Measurements from ENCODE around the gene NRXN3.

The NRXN3 gene

DNA sequence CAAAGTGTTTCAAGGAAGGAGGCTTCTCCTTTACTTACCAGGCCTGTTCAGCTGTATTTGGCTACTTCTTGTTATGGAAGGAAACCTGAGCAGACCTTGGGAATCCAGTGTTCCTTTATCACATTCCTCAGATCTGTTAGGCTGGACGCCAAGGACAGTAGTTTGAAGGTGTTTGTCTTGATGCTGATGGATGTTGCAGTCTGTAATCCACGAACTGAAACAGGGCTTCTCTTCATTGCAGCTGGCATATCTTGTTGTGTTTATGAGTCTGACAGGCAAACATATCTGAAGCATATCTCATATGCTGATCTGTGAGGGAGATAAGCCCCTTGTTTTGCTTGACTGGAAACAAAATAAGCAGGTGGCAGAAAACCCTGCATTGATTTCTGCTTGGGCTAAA lies 904.3 kb downstream of the NRXN3 start:
- H3K27me3 ChIP-seq (ENCODE audit: insufficient read depth, low read length) = no peaks in the 10 kb centered on the region
- H3K4me3 ChIP-seq (ENCODE audit: low read length) = no peak overlapping the region
- H3K36me3 ChIP-seq (ENCODE audit: insufficient read depth, low read length) = no peaks in the 10 kb centered on the region
- 0 out of 2 replicates have a peak, but pooled peaks cover 4% of the 10 kb centered on the region for H3K4me1 ChIP-seq (ENCODE audit: insufficient read depth, low read length)
- H3K9me3 ChIP-seq (ENCODE audit: insufficient read depth, low read depth, low read length) = no peaks in the 10 kb centered on the region
- WGBS = 87% methylated on average over 2 of the region's 2 CpGs
- no peak overlapping the region for H3K27ac ChIP-seq (ENCODE audit: low read depth, low read length)
- no peak overlapping the region for H3K9ac ChIP-seq (ENCODE audit: low read depth, low read length)

DNA sequence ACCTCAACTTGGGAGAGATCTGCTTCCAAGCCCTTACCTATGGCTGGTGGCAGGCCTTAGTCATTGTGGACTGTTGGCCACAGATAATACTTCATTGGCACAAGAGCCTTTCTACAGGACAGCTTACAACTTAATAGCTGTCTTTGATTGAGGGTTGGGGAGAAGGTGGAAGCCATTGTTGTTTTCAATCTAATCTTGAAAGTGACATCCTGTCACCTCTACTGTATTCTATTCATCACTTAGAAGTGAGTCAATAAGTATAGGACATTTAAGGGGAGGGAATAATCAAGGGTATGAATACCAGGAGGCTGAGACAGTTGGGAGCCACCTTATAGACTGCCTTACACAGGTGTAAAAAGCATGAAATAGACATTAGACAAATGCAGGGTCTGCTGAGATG lies 906.3 kb downstream of the NRXN3 start:
- Histone ChIP-seq H3K4me1 (ENCODE audit: insufficient read depth, low read length) (0 out of 2 replicates have a peak, but pooled peaks cover 4% of the 10 kb centered on the region), H3K4me3 (ENCODE audit: low read length) (no peak overlapping the region), H3K9ac (ENCODE audit: low read depth, low read length) (no peak overlapping the region)

DNA sequence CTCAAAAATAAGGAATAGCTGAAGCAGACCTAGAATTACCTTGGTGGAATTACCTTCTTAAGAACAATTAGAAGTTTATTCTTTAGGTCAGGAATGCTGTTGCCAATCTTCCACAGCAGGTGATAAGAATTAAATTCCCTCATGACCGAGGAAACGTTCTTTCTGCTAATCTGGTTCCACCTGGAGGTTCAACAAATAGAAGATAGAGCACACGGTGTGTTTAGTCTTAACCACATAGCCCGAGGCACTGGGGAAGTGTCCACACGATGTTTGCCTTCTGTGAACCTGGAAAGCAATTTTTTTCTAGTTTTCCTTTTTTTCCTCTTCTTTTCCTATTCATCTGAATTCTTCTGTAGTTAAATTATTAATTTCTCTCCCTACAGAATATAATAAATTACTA lies 906.9 kb downstream of the NRXN3 start:
- Histone ChIP-seq H3K9me3 (ENCODE audit: insufficient read depth, low read depth, low read length) (no peaks in the 10 kb centered on the region), H3K27ac (ENCODE audit: low read depth, low read length) (no peak overlapping the region), H3K9ac (ENCODE audit: low read depth, low read length) (no peak overlapping the region), H3K4me3 (ENCODE audit: low read length) (no peak overlapping the region), H3K36me3 (ENCODE audit: insufficient read depth, low read length) (no peaks in the 10 kb centered on the region), H3K4me1 (ENCODE audit: insufficient read depth, low read length) (0 out of 2 replicates have a peak, but pooled peaks cover 4% of the 10 kb centered on the region), H3K27me3 (ENCODE audit: insufficient read depth, low read length) (no peaks in the 10 kb centered on the region)
- 86% methylated on average over 5 of the region's 5 CpGs for WGBS

More for the DNA sequence above, 906.3 kb downstream of the NRXN3 start:
- H3K9me3 ChIP-seq (ENCODE audit: insufficient read depth, low read depth, low read length) = no peaks in the 10 kb centered on the region
- H3K36me3 ChIP-seq (ENCODE audit: insufficient read depth, low read length) = no peaks in the 10 kb centered on the region
- no peak overlapping the region for H3K27ac ChIP-seq (ENCODE audit: low read depth, low read length)
- no peaks in the 10 kb centered on the region for H3K27me3 ChIP-seq (ENCODE audit: insufficient read depth, low read length)

DNA sequence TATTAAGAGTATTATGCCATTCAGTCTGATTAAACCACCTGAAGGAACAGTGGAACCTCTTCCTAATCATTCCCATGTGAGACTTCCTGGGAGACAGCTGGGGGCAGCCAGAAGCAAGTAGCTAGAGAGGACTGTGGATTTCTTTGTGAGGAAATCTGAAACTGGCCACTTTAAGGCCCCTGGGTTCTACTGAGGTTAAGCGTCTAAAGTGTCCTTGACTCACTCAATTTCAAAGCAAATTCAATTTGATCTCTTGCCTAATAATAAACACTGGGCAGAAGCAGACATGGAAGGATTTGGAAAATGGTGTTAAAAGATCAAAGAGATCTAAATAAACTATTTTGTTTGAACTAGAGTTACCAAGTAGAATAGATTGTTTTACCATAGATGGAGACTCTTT lies 909.9 kb downstream of the NRXN3 start:
- H3K27me3 ChIP-seq (ENCODE audit: insufficient read depth, low read length) = peaks cover 2% of the 10 kb centered on the region; the same call in 1 of the 2 replicates
- H3K36me3 ChIP-seq (ENCODE audit: insufficient read depth, low read length) = no peaks in the 10 kb centered on the region
- no peaks in the 10 kb centered on the region for H3K9me3 ChIP-seq (ENCODE audit: insufficient read depth, low read depth, low read length)
- H3K4me3 ChIP-seq (ENCODE audit: low read length) = no peak overlapping the region
- no peak overlapping the region for H3K27ac ChIP-seq (ENCODE audit: low read depth, low read length)
- no peak overlapping the region for H3K9ac ChIP-seq (ENCODE audit: low read depth, low read length)
- WGBS = 89% methylated on average over 1 of the region's 1 CpG
- 0 out of 2 replicates have a peak, but pooled peaks cover 4% of the 10 kb centered on the region for H3K4me1 ChIP-seq (ENCODE audit: insufficient read depth, low read length)

DNA sequence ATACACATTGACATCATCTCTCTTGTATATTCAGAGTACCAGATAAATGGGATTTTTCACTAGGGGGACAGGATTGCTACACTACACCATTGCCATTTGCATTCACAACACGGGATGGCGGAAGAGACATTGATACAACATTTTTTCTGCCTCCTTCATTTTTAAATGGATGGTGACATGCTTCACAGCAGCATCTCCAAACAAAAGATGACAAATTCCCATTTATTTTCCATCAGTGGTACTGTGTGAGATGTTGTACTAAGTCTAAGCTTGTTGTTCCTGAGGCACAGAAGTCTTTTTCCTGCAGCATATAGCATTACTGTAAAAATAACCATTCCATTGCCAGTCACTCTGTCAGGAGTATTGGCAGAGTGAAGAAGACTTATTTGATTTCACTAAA lies 912.7 kb downstream of the NRXN3 start:
- 96% methylated on average over 2 of the region's 2 CpGs for WGBS

DNA sequence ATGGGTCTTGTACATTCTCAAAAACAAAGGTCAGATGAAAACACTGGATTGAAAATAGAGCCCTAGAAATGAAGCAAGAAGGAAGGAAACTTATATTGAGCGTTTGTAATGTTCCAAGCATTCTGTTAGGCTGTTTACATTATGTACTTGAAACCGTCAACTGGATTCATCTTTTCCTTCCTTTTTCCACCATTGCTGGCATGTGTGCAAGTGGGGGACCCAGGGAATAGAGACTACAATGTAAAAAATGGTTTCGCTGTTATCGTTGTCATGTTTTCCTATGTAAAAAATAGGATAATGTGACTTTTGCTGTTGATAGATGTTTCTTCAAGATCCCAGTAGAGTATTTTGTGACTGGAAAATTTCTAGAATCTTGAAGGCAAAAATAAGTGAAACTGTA lies 913.2 kb downstream of the NRXN3 start:
- H3K4me3 ChIP-seq (ENCODE audit: low read length) = no peak overlapping the region
- H3K4me1 ChIP-seq (ENCODE audit: insufficient read depth, low read length) = 0 out of 2 replicates have a peak, but pooled peaks cover 4% of the 10 kb centered on the region
- no peaks in the 10 kb centered on the region for H3K9me3 ChIP-seq (ENCODE audit: insufficient read depth, low read depth, low read length)
- H3K9ac ChIP-seq (ENCODE audit: low read depth, low read length) = no peak overlapping the region
- no peak overlapping the region for H3K27ac ChIP-seq (ENCODE audit: low read depth, low read length)
- peaks cover 17% of the 10 kb centered on the region; the same call in 1 of the 2 replicates for H3K27me3 ChIP-seq (ENCODE audit: insufficient read depth, low read length)
- WGBS = 71% methylated on average over 4 of the region's 4 CpGs
- no peaks in the 10 kb centered on the region for H3K36me3 ChIP-seq (ENCODE audit: insufficient read depth, low read length)

More for the DNA sequence above, 912.7 kb downstream of the NRXN3 start:
- Histone ChIP-seq H3K9me3 (ENCODE audit: insufficient read depth, low read depth, low read length) (no peaks in the 10 kb centered on the region), H3K9ac (ENCODE audit: low read depth, low read length) (no peak overlapping the region), H3K4me1 (ENCODE audit: insufficient read depth, low read length) (0 out of 2 replicates have a peak, but pooled peaks cover 4% of the 10 kb centered on the region), H3K27ac (ENCODE audit: low read depth, low read length) (no peak overlapping the region), H3K4me3 (ENCODE audit: low read length) (no peak overlapping the region), H3K27me3 (ENCODE audit: insufficient read depth, low read length) (peaks cover 13% of the 10 kb centered on the region; the same call in 1 of the 2 replicates), H3K36me3 (ENCODE audit: insufficient read depth, low read length) (no peaks in the 10 kb centered on the region)

DNA sequence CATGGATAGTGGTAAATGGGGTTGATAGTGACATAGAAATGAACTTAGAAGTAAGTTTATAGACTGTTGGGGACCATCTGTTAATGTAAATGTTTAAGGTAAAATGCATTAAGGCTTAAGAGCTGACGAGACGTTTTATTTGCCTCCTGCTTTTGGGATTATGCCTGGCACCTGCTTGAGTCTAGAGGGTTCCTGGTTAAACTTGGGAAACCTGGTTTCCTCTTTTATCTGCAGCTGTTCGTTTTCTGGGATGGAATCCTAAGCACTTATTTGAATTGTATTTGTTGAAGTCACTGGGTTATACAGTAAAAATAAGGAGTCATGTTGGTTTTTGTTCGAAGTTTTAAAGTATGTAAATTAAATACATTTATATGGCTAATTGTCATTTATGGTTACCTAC lies 914.7 kb downstream of the NRXN3 start:
- no peaks in the 10 kb centered on the region for H3K36me3 ChIP-seq (ENCODE audit: insufficient read depth, low read length)
- no peak overlapping the region for H3K9ac ChIP-seq (ENCODE audit: low read depth, low read length)
- no peak overlapping the region for H3K4me3 ChIP-seq (ENCODE audit: low read length)
- no peak overlapping the region for H3K27ac ChIP-seq (ENCODE audit: low read depth, low read length)
- H3K4me1 ChIP-seq (ENCODE audit: insufficient read depth, low read length) = no peaks in the 10 kb centered on the region
- peaks cover 32% of the 10 kb centered on the region; the same call in 1 of the 2 replicates for H3K27me3 ChIP-seq (ENCODE audit: insufficient read depth, low read length)
- no peaks in the 10 kb centered on the region for H3K9me3 ChIP-seq (ENCODE audit: insufficient read depth, low read depth, low read length)
- 69% methylated on average over 4 of the region's 4 CpGs for WGBS

DNA sequence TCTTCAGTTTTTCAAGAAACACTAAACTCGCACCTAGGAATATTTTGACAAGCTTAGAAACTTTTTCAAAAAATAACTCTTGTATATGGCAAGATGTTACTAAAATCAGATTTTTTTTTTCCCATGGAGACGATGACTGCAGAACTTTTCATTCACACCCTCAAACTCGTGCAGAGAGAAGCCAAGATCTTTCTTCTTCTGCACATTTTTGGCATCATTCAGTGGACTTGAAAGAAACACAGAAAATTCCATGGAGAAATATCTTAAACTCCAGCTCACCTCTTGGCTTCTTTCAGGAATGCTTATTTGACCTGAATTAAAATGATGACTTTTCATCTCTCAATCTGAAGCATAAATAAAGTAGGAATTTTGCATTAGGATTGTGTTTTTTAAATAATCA lies 919.4 kb downstream of the NRXN3 start:
- Histone ChIP-seq H3K9me3 (ENCODE audit: insufficient read depth, low read depth, low read length) (no peaks in the 10 kb centered on the region), H3K4me3 (ENCODE audit: low read length) (no peak overlapping the region), H3K4me1 (ENCODE audit: insufficient read depth, low read length) (peaks cover 26% of the 10 kb centered on the region), H3K27me3 (ENCODE audit: insufficient read depth, low read length) (peaks cover 66% of the 10 kb centered on the region; the same call in 1 of the 2 replicates), H3K27ac (ENCODE audit: low read depth, low read length) (no peak overlapping the region), H3K36me3 (ENCODE audit: insufficient read depth, low read length) (no peaks in the 10 kb centered on the region), H3K9ac (ENCODE audit: low read depth, low read length) (no peak overlapping the region)
- WGBS = 93% methylated on average over 3 of the region's 3 CpGs

DNA sequence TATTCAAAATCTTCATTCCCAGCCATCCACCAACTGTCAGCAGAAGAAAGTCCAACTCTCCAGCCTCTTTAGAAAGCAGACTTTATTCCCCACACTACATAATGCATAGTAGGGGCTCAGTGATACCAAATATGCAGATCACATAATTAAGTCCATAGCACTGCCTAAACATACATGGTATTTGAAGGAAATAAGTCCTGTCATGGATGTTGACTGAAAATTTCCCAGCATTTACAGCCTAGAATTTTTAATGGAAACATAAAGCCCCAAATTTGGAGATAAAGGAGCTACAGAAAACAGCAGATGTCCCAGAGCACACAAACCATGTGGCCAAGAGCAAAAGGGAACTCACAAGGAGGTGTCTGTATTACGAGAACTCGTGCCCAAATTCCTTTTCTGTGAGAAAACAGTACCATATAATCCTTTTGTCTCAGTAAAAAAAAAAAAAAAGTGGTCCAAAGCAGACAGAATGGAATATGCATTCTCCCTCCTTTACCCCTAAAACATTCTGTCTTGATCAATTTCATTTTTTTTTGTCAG lies 920.5 kb downstream of the NRXN3 start:
- H3K4me3 ChIP-seq (ENCODE audit: low read length) = no peak overlapping the region
- WGBS = 85% methylated on average over 2 of the region's 2 CpGs
- peaks cover 66% of the 10 kb centered on the region; the same call in 1 of the 2 replicates for H3K27me3 ChIP-seq (ENCODE audit: insufficient read depth, low read length)

DNA sequence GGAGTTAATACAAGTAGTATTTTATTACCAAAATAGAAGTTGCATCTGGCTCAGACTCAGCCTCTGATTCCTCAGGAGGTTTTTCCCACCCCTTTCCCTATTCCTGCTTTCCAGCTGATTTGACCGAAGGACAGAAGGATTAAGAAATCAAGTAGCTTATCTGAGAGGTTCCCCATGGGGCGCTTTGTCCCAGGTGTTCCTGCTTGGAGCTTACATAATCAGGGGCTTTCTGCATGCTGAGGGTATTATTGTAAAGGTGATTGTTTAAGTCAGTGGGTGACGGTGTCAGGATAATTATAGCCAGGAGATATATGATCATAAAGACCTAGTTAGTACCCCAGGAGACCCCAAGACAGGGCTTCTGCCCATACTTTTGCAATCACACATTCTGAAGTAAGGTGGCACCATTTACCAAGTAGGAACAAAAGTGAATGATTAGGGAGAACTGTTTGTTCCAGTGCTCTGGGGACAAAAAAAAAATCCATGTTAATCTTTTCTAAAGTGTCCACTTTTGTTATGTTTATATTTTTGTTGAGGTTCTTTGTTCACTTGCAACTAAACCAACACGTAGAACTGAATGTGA lies 921.3 kb downstream of the NRXN3 start:
- WGBS = 37% methylated on average over 3 of the region's 4 CpGs
- Histone ChIP-seq H3K4me1 (ENCODE audit: insufficient read depth, low read length) (peaks cover 33% of the 10 kb centered on the region), H3K4me3 (ENCODE audit: low read length) (no peak overlapping the region), H3K27ac (ENCODE audit: low read depth, low read length) (no peak overlapping the region), H3K9me3 (ENCODE audit: insufficient read depth, low read depth, low read length) (no peaks in the 10 kb centered on the region), H3K36me3 (ENCODE audit: insufficient read depth, low read length) (no peaks in the 10 kb centered on the region), H3K27me3 (ENCODE audit: insufficient read depth, low read length) (peaks cover 66% of the 10 kb centered on the region; the same call in 1 of the 2 replicates), H3K9ac (ENCODE audit: low read depth, low read length) (no peak overlapping the region)

More for the DNA sequence above, 920.5 kb downstream of the NRXN3 start:
- no peaks in the 10 kb centered on the region for H3K36me3 ChIP-seq (ENCODE audit: insufficient read depth, low read length)
- H3K9me3 ChIP-seq (ENCODE audit: insufficient read depth, low read depth, low read length) = no peaks in the 10 kb centered on the region
- peaks cover 33% of the 10 kb centered on the region for H3K4me1 ChIP-seq (ENCODE audit: insufficient read depth, low read length)
- no peak overlapping the region for H3K9ac ChIP-seq (ENCODE audit: low read depth, low read length)
- no peak overlapping the region for H3K27ac ChIP-seq (ENCODE audit: low read depth, low read length)

DNA sequence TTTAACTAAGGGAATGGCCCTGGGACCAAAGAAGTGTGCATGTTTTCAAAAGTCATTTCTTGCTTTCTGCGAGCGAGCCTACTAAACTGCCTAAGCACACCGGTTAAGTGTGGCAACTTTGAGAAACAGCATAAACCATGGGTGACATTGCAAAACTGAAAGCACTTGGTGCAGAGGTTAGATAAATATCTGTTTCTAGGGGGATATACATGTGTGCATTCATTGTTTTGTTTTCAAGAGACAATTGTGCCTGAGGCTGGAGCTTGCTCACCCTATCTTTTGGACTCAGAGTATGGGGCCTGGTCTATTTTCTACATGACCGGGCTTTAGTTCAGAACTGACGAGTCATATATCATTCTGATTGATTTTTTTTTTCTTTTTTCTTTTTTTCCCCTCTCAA lies 923.4 kb downstream of the NRXN3 start:
- no peaks in the 10 kb centered on the region for H3K9me3 ChIP-seq (ENCODE audit: insufficient read depth, low read depth, low read length)
- H3K36me3 ChIP-seq (ENCODE audit: insufficient read depth, low read length) = no peaks in the 10 kb centered on the region
- no peak overlapping the region for H3K4me3 ChIP-seq (ENCODE audit: low read length)
- WGBS = 94% methylated on average over 5 of the region's 5 CpGs
- H3K9ac ChIP-seq (ENCODE audit: low read depth, low read length) = no peak overlapping the region
- H3K27ac ChIP-seq (ENCODE audit: low read depth, low read length) = no peak overlapping the region
- H3K4me1 ChIP-seq (ENCODE audit: insufficient read depth, low read length) = peaks cover 33% of the 10 kb centered on the region
- H3K27me3 ChIP-seq (ENCODE audit: insufficient read depth, low read length) = peaks cover 49% of the 10 kb centered on the region; the same call in 1 of the 2 replicates

All from HUES64 (cell line).